ENCODE data around the gene CXCL11.
"Not testable (repeated sequence)": the region's sequence is repeated elsewhere in the genome, so short reads cannot be mapped to it uniquely, and the experiment has no call there.

Gene CXCL11

DNA sequence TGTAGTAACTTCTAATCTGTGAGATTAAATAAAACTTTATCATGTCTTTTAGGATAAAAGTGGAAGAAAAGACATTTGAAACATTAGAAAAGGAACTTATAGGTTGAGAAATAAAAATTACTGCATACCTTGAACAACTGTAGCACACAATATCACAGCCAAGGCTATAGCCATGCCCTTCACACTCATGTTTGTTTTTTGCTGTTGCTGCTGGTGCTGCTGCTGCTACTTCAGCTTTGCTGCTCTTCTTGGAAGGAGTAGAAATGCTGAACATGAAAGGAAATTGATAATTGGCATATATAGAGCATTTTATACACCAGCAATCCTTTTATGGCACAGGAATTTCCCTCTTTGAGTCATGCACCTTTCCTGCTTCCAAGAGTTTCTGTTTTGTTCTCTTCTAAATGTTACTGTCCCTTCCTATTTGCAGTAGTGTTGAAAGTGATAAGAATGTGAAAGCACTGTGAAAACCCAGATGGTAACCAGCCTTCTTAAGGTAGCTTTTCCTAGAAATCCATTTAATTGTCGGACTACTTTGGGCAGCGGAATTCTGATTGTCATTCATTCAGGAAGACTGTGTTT is at the start of gene CXCL11:
Gene CXCL11 (minus strand): TSS at position 272 of the 582 bp plus-strand sequence. CDS start 83 bp downstream, at position 189.
- DNase-seq (ENCODE audit: low read depth), result no peak

DNA sequence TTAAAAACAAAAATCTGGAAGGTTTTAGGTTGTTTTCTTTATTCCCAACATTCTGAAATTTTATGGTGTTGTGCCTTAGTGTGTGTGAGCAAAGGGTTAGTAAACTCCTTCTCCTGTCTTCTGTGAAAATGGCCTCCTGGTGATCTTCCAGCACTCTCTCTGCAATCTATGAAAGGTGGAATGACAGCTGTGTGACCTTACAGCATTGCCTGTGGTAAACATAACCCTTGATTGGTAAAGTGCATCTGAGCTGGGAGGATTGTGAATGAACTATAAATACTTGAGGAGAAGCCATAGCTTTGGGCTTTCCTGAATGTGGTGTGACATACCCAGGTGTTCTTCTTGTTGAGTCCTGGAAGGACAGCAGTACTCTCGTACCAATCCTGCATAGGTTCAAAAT is 48.7 kb upstream of the CXCL11 start:
- DNase-seq (ENCODE audit: low read depth), result no peak

DNA sequence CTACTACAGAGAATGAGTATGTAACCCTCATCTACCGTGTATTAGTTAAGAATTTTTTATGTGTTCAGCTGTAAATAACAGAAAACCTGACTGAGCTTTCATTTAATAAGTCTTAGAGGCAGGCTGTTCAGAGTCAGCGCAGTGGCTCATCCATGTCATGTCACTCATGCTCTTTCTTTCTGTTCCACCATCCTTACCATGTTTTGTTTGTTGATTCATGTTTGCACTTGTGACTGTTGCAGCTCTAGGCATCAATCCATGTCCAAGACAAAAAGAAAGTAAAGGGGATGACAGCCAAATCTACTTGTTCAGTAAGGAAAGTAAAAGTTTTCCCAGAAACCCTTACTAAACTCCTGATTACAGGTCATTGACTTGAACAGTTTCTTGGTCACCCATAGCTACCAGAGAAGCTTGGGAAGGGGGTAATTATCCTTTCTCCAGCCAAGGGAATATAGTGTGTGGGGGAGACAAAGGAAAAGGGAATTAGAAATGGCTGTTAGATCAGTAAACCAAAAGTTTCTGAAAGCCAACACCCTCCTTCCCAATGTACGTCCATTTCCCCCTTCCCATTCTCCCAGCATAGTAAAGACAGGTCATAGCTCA is 47.6 kb upstream of the CXCL11 start:
- no peak for DNase-seq (ENCODE audit: low read depth)

DNA sequence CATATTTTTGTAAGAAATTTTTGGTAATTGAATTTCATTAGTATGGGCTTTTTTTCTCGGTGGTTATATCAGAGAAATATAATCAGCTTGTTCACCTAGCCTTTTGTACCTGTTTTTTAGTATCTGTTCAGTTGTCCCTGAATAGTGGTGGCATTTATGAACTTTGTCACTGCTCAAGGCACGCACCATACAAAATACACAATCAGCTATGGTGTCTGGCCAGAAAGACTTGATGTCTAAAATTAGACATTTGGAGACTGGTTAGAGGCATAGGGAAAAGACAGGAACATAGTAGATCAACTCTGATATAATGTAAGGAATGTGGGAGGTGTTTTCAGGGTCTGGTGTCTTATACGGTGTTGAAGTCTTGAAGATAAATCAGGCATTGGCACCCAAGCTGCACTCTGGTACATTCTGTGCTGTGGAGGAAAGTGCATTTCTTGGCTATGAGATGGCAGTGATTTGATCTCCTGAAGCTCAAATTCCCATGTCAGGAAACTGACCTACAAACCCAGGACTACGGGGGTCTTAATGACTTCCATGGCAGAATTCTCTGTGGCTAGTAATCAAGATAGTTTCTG is 42.3 kb upstream of the CXCL11 start:
- DNase-seq (ENCODE audit: low read depth), result no peak

DNA sequence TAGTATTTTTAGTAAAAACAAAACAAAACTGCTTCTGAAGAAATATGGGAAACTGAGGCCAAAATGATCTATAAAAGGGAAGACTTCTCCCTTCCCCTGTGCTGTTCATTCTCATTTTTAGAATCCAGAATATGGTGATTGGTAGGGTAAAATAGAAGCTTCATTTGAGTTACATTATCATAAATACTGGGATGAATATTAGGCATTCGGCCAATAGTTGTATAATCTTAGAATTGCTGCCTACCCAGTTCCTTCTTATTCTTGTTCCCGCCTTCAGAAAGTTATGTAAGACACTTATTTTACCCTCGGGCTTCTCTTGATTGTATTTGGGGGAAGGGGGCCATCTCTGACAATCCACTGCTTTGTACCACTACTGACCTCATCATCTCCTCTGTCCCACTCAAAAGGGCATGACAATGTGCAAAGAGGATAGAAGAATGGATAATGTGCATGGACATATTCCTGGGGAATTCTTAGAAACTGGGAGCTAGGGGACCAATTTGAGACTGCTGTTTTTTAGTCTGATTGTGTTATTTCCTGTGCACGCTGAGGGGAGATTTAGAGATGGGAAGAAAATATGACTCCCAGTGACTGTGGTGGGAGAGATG is 39.2 kb upstream of the CXCL11 start:
- DNase-seq (ENCODE audit: low read depth), result no peak

DNA sequence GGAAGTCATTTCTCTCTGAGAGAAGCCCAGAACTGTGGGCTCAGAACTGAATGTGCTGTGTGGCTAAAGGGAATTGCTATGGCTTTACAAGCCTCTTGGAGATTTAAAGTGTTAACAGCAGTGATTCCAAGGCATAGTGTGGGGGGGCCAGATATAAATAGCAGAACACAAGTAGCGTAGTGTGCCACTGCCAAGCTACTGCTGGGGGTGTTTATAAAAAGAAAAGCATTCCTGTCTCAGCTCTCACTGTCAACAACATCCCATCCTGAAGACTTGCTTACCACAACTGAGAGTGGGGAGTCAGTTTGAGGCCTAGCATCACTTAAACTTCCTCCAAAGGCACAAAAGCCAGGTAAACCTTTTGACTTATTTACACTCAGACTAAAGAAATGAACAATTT is 38.6 kb upstream of the CXCL11 start, which contains the start of gene ART3:
Gene ART3 (plus strand): TSS at position 242 of the 400 bp plus-strand sequence. CDS start 1,181 bp downstream, outside the sequence.
- no peak for DNase-seq (ENCODE audit: low read depth)

DNA sequence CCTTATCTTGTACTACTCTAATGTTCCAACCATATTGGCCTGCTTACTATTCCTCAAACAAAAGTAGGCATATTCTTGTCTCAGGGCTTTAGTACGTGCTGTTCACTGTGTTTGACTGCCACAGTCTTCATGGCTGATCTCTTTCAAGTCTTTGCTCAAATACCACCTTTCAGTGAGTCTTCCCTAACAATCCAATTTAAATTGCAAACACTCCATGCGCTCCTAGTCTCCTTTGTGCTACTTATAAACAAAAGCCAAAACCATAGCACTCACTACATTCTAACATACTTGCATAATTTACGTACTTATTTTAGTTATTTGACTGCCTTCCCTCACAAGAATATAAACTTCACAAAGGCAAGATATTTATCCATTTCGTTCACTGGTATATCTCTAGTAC is 36.9 kb upstream of the CXCL11 start:
- no peak for DNase-seq (ENCODE audit: low read depth)

DNA sequence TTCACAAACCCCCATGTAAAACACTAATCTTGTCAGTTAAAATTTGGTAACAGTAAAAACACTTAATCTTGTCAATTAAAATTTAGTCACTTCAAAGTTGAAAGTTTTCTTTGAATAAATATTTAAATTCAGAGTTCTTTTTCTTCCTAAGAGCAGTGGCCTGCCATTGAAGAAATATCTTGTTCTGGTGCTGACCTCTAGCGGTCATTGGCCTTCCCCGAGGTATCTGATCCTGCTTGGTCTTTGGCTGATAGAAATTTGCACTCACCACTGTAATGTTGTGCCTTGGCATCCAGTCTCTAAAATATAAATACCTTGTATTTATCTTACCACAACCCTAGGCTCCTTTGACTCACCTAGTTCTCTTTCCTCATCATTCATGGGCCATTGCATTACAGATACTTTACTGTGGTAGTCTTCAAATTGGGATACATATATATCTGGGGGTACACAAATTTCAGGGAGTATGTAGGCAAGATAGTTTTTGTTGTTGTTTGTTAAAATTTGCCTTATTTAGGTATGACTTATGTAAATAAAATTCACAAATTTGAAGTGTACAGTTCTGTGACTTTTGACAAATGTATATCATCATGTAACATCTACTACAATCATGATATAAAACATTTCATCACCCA is 31.9 kb upstream of the CXCL11 start:
- DNase-seq (ENCODE audit: low read depth), result peak; percentile 31

DNA sequence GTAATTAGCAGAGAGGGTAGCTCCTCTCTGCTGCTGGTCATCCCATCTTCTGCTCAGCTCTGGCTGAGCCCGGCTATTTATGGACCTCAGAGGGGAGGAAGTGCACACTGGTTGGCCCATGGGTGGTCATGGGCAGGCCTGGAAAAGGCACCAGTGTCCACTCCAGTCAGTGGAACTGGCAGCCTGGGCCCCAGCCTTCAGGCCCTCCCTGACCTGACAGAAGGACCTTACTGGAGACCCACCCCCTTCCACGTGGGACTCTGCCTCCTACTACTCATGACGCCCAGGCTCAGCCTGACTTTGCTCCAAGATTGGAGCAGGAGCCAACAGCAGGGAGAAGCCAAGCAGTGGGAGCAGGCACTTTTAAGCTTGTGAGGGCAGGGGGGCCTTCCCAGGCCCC is 30.7 kb upstream of the CXCL11 start:
- DNase-seq (ENCODE audit: low read depth), result no peak

DNA sequence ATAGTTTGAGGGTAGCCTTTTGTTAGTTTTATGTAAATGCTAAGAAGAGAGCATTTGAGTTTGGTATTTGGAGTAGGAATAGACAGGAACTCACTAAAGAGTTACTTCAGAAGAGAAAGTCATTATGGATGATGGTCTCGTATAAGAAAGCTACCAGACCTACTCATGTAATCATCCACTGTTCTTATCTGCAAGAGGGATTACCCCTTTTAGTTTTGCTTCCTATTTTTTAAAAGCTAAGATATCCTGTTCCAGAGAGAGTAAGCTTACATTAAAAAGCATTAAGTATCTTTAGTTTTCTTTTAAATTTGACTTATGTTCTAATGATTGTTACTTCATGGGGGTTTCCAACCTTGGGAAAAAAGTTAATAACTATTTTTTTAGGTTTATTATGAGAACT is 26.1 kb upstream of the CXCL11 start:
- DNase-seq (ENCODE audit: low read depth), result no peak

DNA sequence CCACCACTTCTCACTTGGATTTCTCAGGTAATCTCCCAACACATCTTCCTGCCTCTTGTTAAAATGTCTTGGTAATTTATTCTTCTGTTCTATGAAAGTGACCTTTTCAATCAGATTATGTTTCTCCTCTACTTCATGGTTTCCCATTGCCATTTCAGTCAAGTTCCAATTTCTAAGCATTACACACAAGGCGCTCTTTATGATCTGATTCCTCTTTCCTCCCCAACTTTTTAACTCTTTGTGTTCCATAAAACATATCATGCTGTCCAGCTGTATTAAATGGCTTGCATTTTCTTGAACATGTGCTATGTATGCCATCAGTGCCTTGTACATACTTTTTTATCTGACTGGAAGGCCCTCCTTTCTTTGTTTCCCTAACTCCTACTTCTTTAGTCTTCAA is 25.6 kb upstream of the CXCL11 start:
- no peak for DNase-seq (ENCODE audit: low read depth)

DNA sequence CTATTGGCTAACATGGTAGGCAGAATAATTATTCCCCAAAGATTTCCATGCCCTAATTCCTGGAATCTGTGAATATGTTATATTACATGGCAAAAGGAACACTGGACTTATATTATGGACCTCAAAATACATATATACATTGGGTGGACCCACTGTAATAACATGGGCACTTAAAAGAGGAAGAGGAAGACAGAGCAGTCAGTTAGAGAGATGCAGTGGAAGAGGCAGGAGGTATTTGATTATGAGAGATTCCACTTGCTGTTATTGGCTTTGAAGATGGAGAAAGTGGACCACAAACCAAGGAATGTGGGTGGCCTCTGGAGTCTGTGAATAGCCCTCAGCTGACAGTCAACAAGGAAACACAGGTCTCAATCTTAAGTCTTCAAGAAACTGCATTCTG is 24.6 kb upstream of the CXCL11 start:
- DNase-seq (ENCODE audit: low read depth), result no peak

DNA sequence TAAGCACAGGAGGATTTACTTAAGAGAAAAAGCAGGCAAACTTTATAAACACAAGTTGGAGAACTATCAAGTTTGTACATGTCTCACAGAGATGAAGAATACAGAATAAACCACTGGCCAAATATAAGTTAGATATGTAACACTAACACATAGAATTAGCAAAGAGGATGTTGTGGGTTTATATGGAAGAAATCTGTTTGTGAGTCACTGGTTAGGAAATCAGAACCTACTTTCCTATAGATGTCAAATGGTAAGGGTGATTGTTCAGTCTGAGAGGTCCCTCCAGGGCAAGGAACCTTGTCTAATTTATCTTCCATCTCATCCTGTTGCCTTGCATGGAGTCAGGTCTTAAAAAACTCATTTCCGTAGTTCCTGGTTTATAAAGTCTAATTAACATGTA is 23.9 kb upstream of the CXCL11 start:
- no peak for DNase-seq (ENCODE audit: low read depth)

DNA sequence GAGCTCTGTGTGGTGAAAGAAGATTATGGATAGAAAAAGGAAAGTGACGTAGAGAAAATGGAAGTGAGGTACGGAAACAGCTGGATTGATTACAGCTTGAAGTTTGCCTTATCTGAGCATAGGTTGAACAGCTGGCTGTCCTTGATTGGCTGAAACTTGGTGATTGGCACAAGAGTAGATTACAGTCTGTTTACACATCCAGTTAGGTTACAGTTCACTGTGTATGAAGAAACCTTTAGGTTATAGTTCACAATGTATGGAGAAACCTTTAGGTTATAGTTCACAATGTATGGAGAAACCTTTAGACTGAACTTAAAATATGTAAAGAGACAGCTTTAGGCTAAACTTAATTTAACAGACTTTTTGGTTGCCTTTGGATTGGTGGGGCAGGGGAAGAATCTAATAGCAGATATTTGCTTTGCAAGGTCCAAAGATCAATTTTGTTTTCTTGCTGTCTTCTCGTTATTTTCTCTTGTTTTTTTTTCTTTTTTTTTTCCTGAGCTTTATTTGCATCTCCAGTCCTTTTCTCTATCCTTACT is 23.1 kb upstream of the CXCL11 start:
- no peak for DNase-seq (ENCODE audit: low read depth)

DNA sequence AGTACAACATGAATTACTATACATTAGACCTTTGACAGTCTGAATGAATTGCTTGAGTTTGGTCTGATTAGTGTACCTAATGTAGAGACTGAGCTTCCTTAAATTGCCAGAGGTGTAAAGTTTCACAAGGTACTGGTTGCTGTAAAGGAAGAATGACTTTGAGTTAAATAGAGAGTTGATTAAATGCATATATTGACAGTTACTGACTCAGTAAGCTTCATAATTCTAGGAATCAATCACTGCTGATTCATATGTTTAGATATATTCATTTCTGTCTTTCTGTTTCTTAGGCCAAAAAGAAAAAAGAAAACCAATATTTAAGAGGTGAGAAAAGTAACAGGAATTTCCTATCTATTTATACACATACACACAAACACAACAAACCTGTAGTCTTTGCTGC is 22.4 kb upstream of the CXCL11 start:
- DNase-seq (ENCODE audit: low read depth), result no peak

DNA sequence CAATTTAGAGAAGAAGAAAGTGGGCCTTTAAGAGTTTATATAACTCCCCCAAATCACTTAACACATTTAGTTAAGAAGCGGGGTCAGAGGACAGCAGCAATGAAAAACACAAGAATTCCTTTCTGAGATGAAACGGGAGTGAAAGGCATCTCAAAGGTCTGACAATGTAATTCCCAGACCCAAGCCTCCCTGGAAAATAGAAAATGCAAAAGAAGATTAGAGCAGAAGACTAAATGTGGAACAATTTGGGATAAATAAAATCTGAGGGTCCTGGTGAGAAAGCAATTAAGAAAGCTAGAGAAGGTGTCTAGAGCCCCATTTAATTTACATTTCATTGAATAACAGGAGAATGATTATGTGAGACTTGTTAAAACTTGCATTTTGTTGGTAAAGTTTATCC is 19.6 kb upstream of the CXCL11 start:
- no peak for DNase-seq (ENCODE audit: low read depth)

DNA sequence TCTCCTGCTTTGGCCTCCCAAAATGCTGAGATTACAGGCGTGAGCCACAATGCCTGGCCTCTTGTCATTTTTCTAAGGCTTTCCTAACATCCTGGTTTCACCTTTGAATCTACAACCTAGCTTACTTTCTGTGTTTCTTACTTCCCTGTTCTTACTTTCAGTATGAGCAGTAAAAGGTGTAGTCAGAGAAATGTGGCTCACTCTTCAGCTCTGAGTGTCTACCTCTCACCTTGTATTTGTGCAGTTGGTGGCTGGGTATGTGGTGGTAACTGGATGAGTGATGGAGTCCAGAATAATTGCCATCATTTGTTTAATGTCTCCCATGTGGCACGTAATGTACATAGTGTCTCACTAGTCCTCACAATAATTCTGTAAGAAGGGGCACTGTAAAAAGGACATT is 19.1 kb upstream of the CXCL11 start:
- DNase-seq (ENCODE audit: low read depth), result no peak

DNA sequence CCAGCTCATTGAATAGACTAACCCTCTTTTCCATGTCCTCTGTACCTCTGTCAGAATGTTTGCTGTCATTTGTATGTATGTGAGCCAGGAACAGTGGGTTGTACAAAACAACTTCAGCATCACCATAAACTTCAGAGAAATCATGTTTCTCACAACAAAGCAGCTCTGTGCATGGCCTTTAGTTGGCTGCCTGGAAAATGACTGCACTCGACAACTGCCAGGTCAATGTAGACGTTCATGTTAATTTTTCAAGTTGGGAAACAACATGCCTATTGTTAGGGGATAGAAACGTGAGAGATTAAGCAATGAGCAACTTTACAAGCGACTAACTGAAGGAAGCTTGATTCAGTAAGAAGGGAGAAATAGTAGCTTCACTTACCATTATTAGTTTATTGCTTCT is 17.9 kb upstream of the CXCL11 start:
- DNase-seq (ENCODE audit: low read depth), result no peak

DNA sequence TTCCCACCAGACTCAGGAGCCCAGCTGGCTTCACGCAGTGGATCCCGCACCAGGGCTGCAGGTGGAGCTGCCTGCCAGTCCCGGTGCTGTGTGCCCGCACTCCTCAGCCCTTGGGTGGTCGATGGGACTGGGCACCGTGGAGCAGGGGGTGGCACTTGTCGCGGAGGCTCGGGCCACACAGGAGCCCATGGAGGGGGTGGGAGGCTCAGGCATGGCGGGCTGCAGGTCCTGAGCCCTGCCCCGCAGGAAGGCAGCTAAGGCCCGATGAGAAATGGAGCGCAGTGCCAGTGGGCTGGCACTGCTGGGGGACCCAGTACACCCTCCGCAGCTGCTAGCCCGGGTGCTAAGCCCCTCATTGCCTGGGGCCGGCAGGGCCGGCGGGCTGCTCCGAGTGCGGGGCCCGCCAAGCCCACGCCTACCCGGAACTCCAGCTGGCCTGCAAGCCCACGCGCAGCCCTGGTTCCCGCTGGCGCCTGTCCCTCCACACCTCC is 14.7 kb upstream of the CXCL11 start:
- DNase-seq (ENCODE audit: low read depth), result not testable (repeated sequence)

DNA sequence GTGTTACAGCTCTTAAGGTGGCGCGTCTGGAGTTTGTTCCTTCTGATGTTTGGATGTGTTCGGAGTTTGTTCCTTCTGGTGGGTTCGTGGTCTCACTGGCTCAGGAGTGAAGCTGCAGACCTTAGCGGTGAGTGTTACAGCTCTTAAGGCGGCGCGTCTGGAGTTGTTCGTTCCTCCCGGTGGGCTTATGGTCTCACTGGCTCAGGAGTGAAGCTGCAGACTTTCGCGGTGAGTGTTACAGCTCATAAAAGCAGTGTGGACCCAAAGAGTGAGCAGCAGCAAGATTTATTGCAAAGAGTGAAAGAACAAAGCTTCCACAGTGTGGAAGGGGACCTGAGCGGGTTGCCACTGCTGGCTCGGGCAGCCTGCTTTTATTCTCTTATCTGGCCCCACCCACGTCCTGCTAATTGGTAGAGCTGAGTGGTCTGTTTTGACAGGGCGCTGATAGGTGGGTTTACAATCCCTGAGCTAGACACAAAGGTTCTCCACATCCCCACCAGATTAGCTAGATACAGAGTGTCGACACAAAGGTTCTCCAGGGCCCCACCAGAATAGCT is 14.1 kb upstream of the CXCL11 start:
- DNase-seq (ENCODE audit: low read depth), result not testable (repeated sequence)

DNA sequence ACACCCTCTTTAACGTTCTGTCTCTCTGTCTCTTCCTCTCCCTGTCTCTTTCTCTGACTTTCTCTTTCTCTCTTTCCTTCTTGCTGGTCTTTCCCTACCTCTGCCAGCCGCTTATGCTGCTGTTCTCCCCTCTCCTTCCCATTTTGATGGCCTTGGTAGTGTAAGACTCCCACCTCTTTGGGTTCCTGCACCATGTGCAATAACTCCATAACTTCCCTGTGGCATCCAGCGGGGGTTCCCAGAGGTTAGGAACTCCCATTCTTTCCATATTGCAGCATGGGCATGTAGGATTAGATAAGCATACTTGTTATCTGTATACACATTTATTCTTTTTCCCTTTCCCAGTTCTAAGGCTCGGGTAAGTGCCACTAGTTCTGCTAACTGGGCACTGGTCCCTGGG is 8.8 kb upstream of the CXCL11 start:
- DNase-seq (ENCODE audit: low read depth), result not testable (repeated sequence)

DNA sequence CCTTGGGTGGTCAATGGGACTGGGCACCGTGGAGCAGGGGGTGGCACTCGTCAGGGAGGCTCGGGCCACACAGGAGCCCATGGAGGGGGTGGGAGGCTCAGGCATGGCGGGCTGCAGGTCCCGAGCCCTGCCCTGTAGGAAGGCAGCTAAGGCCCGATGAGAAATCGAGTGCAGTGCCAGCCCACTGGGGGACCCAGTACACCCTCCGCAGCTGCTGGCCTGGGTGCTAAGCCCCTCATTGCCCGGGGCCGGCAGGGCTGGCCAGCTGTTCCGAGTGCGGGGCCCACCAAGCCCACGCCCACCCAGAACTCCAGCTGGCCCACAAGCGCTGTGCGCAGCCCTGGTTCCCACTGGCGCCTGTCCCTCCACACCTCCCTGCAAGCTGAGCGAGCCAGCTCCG is 7.4 kb upstream of the CXCL11 start:
- not testable (repeated sequence) for DNase-seq (ENCODE audit: low read depth)
